ENCODE results near the gene CHD2. TPM values are rescaled to one million over a fixed set of nuclear protein-coding genes. Genes with fewer than 3 reads are reported as not detected.

The CHD2 gene
- total and polyA plus RNA-seq, 8 donors = 21.5 to 833 (median 131) TPM

- H3K27ac ChIP-seq = no peak overlapping the region
- intact Hi-C loops (cut with DNase I; ENCODE audit: low total_unique reads) = no loop called here
- H3K4me3 ChIP-seq = no peak overlapping the region
- peaks cover 46 to 100% (median 96%) of the 10 kb centered on the region in 4 donors for H3K36me3 ChIP-seq
- TF ChIP-seq POLR2AphosphoS5 (IDR thresholded peaks at IDR 0.05) (no peak), EP300 (IDR thresholded peaks at IDR 0.05) (no peak), CTCF (IDR thresholded peaks at IDR 0.05) (no peak), POLR2A (IDR thresholded peaks at IDR 0.05) (no peak)
- peaks cover 0 to 25% (median 12%) of the 10 kb centered on the region in 4 donors for H3K4me1 ChIP-seq
- H3K9me3 ChIP-seq = no peaks in the 10 kb centered on the region
- H3K27me3 ChIP-seq = no peaks in the 10 kb centered on the region
- no peak for DNase-seq
- 77 to 90% (median 83%) methylated on average over 1 of the region's 1 CpG for WGBS, 5 donors
Observed at GRCh38 chr15:92971713-92972112, 71.6 kb downstream of the CHD2 start.

GRCh38 chr15:92974183-92974915 is 74.2 kb downstream of the CHD2 start:
- Histone ChIP-seq H3K9me3 (no peaks in the 10 kb centered on the region), H3K27me3 (no peaks in the 10 kb centered on the region), H3K4me3 (no peak overlapping the region), H3K36me3 (peaks cover 49 to 100% (median 97%) of the 10 kb centered on the region in 4 donors), H3K4me1 (peaks cover 2 to 33% (median 10%) of the 10 kb centered on the region in 4 donors), H3K27ac (no peak overlapping the region)
- intact Hi-C loops (cut with DNase I; ENCODE audit: low total_unique reads) = no loop called here
- no peak for TF ChIP-seq POLR2A (IDR thresholded peaks at IDR 0.05)
- TF ChIP-seq POLR2AphosphoS5 (IDR thresholded peaks at IDR 0.05) = no peak
- no peak for TF ChIP-seq CTCF (IDR thresholded peaks at IDR 0.05)
- DNase-seq = no peak
- WGBS, 5 donors = 77 to 90% (median 88%) methylated on average over 6 of the region's 6 CpGs

GRCh38 chr15:92979011-92979701 is 79.0 kb downstream of the CHD2 start:
- intact Hi-C loops (cut with DNase I; ENCODE audit: low total_unique reads) = no loop called here
- Histone ChIP-seq H3K4me1 (peaks cover 0 to 24% (median 10%) of the 10 kb centered on the region in 4 donors), H3K9me3 (no peaks in the 10 kb centered on the region), H3K36me3 (peaks cover 80 to 100% (median 100%) of the 10 kb centered on the region in 4 donors), H3K27me3 (no peaks in the 10 kb centered on the region), H3K4me3 (no peak overlapping the region), H3K27ac (peak overlapping the region in 1 of 5 donors; percentile 3)
- TF ChIP-seq CTCF (IDR thresholded peaks at IDR 0.05) = no peak
- 80 to 89% (median 86%) methylated on average over 5 of the region's 5 CpGs for WGBS, 5 donors
- DNase-seq = no peak

GRCh38 chr15:92981333-92981732 is 81.2 kb downstream of the CHD2 start:
- intact Hi-C loops (cut with DNase I; ENCODE audit: low total_unique reads) = no loop called here
- Histone ChIP-seq H3K4me3 (no peak overlapping the region), H3K27ac (no peak overlapping the region), H3K4me1 (peaks cover 0 to 16% (median 10%) of the 10 kb centered on the region in 4 donors), H3K27me3 (no peaks in the 10 kb centered on the region), H3K9me3 (no peaks in the 10 kb centered on the region), H3K36me3 (peaks cover 82 to 100% (median 100%) of the 10 kb centered on the region in 4 donors)
- no peak for DNase-seq
- 77 to 95% (median 86%) methylated on average over 8 of the region's 8 CpGs for WGBS, 5 donors
- TF ChIP-seq POLR2A (IDR thresholded peaks at IDR 0.05) (no peak), CTCF (IDR thresholded peaks at IDR 0.05) (no peak), POLR2AphosphoS5 (IDR thresholded peaks at IDR 0.05) (no peak), EP300 (IDR thresholded peaks at IDR 0.05) (no peak)
